Glomerular visceral epithelial cell (primary cell): ENCODE results near the gene MYOF.
"Not testable (repeated sequence)": the region's sequence is repeated elsewhere in the genome, so short reads cannot be mapped to it uniquely, and the experiment has no call there.

Experiments used
- DNase-seq: peaks from one replicate; pipeline ENCODE4 v3.0.0-alpha.2; 2016; ENCODE audit errors: extremely low spot score

Gene MYOF

GRCh38 chr10:93457511-93457910 is 24.6 kb downstream of the MYOF start:
- DNase-seq, result no peak

GRCh38 chr10:93456480-93456879 is 25.7 kb downstream of the MYOF start:
- no peak for DNase-seq

- no peak for DNase-seq
Measured at GRCh38 chr10:93454736-93455135, 27.4 kb downstream of the MYOF start.

GRCh38 chr10:93454146-93454545 is 28.0 kb downstream of the MYOF start:
- no peak for DNase-seq

GRCh38 chr10:93452143-93452542 is 30.0 kb downstream of the MYOF start:
- DNase-seq, result no peak

GRCh38 chr10:93451244-93451947 is 30.7 kb downstream of the MYOF start:
- no peak for DNase-seq

- DNase-seq, result no peak
Measured at GRCh38 chr10:93447970-93448369, 34.2 kb downstream of the MYOF start.

- DNase-seq, result no peak
Measured at GRCh38 chr10:93447019-93447418, 35.1 kb downstream of the MYOF start.

- no peak for DNase-seq
Measured at GRCh38 chr10:93445978-93446720, 36.0 kb downstream of the MYOF start.

- peak; percentile 99 for DNase-seq
Measured at GRCh38 chr10:93445097-93445960, 36.8 kb downstream of the MYOF start.

GRCh38 chr10:93443481-93443880 is 38.7 kb downstream of the MYOF start:
- no peak for DNase-seq

GRCh38 chr10:93442721-93443120 is 39.4 kb downstream of the MYOF start:
- not testable (repeated sequence) for DNase-seq

- DNase-seq, result no peak
Measured at GRCh38 chr10:93440591-93441091, 41.5 kb downstream of the MYOF start.

- peak; percentile 82 for DNase-seq
Measured at GRCh38 chr10:93438613-93439253, 43.4 kb downstream of the MYOF start.

- peak; percentile 68 for DNase-seq
Measured at GRCh38 chr10:93437946-93438612, 44.1 kb downstream of the MYOF start.

GRCh38 chr10:93437086-93437945 is 44.8 kb downstream of the MYOF start:
- DNase-seq, result peak; percentile 97

- DNase-seq, result peak; percentile 94
Measured at GRCh38 chr10:93436591-93437085, 45.5 kb downstream of the MYOF start.

- peak; percentile 93 for DNase-seq
Measured at GRCh38 chr10:93435621-93436397, 46.3 kb downstream of the MYOF start.

GRCh38 chr10:93434991-93435491 is 47.1 kb downstream of the MYOF start:
- no peak for DNase-seq
